Skin epidermis (tissue), 12 donors: ENCODE measurements around the gene ABLIM2.

ENCODE experiments used
- H3K27ac ChIP-seq, 21 experiments: fragments of 200-600 bp; sonication (generic) in 11 of 21; one replicate each; pipeline ENCODE4 v1.5.0; 2020; ENCODE audit warnings: mild to moderate bottlenecking in 3 of 21, inconsistent platforms in 2 of 21, moderate library complexity in 2 of 21
- H3K4me3 ChIP-seq, 7 experiments: fragments of 200-600 bp; sonication (generic) in 2 of 7; one replicate each; pipeline ENCODE4 v1.5.0; 2020; ENCODE audit warnings: inconsistent platforms in 2 of 7, mild to moderate bottlenecking in 2 of 7, moderate library complexity in 1 of 7

ABLIM2 gene

GRCh38 chr4:8081171-8081570 lies 77.4 kb downstream of the ABLIM2 start:
- Histone ChIP-seq H3K4me3 (no peak overlapping the region), H3K27ac (no peak overlapping the region)

GRCh38 chr4:8080754-8081065 lies 77.9 kb downstream of the ABLIM2 start:
- H3K27ac ChIP-seq, result no peak overlapping the region
- H3K4me3 ChIP-seq, result no peak overlapping the region

- H3K27ac ChIP-seq, result no peak overlapping the region
- no peak overlapping the region for H3K4me3 ChIP-seq
Measured at GRCh38 chr4:8079916-8080753, 78.5 kb downstream of the ABLIM2 start.

- Histone ChIP-seq H3K27ac (no peak overlapping the region), H3K4me3 (no peak overlapping the region)
Measured at GRCh38 chr4:8079031-8079885, 79.4 kb downstream of the ABLIM2 start.

GRCh38 chr4:8078610-8079015 lies 80.0 kb downstream of the ABLIM2 start:
- no peak overlapping the region for H3K4me3 ChIP-seq
- no peak overlapping the region for H3K27ac ChIP-seq

- Histone ChIP-seq H3K27ac (no peak overlapping the region), H3K4me3 (no peak overlapping the region)
Measured at GRCh38 chr4:8078109-8078494, 80.5 kb downstream of the ABLIM2 start.

- no peak overlapping the region for H3K27ac ChIP-seq
- H3K4me3 ChIP-seq, result no peak overlapping the region
Measured at GRCh38 chr4:8077181-8078108, 81.2 kb downstream of the ABLIM2 start.

- Histone ChIP-seq H3K4me3 (no peak overlapping the region), H3K27ac (no peak overlapping the region)
Measured at GRCh38 chr4:8076023-8076422, 82.6 kb downstream of the ABLIM2 start.

GRCh38 chr4:8073206-8073863 lies 85.3 kb downstream of the ABLIM2 start:
- H3K27ac ChIP-seq, result no peak overlapping the region

GRCh38 chr4:8072235-8072968 lies 86.2 kb downstream of the ABLIM2 start:
- Histone ChIP-seq H3K27ac (no peak overlapping the region), H3K4me3 (no peak overlapping the region)

More at GRCh38 chr4:8073206-8073863, 85.3 kb downstream of the ABLIM2 start:
- no peak overlapping the region for H3K4me3 ChIP-seq

GRCh38 chr4:8071766-8072165 lies 86.8 kb downstream of the ABLIM2 start:
- Histone ChIP-seq H3K4me3 (no peak overlapping the region), H3K27ac (no peak overlapping the region)

GRCh38 chr4:8070736-8071718 lies 87.6 kb downstream of the ABLIM2 start:
- Histone ChIP-seq H3K27ac (no peak overlapping the region), H3K4me3 (no peak overlapping the region)

- Histone ChIP-seq H3K27ac (no peak overlapping the region), H3K4me3 (no peak overlapping the region)
Measured at GRCh38 chr4:8069102-8069752, 89.4 kb downstream of the ABLIM2 start.

- no peak overlapping the region for H3K4me3 ChIP-seq
- H3K27ac ChIP-seq, result no peak overlapping the region
Measured at GRCh38 chr4:8067945-8068896, 90.4 kb downstream of the ABLIM2 start.

GRCh38 chr4:8067274-8067936 lies 91.2 kb downstream of the ABLIM2 start:
- no peak overlapping the region for H3K27ac ChIP-seq
- H3K4me3 ChIP-seq, result no peak overlapping the region
